Measurements from ENCODE around the gene CDKAL1. TPM values are rescaled to one million over a fixed set of nuclear protein-coding genes. Genes with fewer than 3 reads are reported as not detected.

The CDKAL1 gene
- total and polyA plus RNA-seq, 2 of the 8 experiments (the other 6 are each of a cell fraction or from before 2014, with no cell fraction given) = 8.4 to 24.6 TPM

- TF ChIP-seq TCF12 (IDR thresholded peaks at IDR 0.05; ENCODE audit: low read depth, low read length) = no peak
- no peak for TF ChIP-seq EP300 (IDR thresholded peaks at IDR 0.05; ENCODE audit: borderline replicate concordance in 1 of 2, low read depth in 2 of 2, low read length in 2 of 2)
- no peak for TF ChIP-seq GABPA (IDR thresholded peaks at IDR 0.05; ENCODE audit: borderline replicate concordance, insufficient read depth, low read length)
- no peak for TF ChIP-seq YY1 (IDR thresholded peaks at IDR 0.05; ENCODE audit: low read depth, low read length)
- no peak for TF ChIP-seq RFX5 (IDR thresholded peaks at IDR 0.05; ENCODE audit: borderline replicate concordance, low read depth, low read length)
- TF ChIP-seq POLR2A (IDR thresholded peaks at IDR 0.05; ENCODE audit: control extremely low read depth in 1 of 2, low read depth in 2 of 2, low read length in 2 of 2) = no peak
- no peak for TF ChIP-seq CREB1 (IDR thresholded peaks at IDR 0.05)
- no peak for TF ChIP-seq EGR1 (IDR thresholded peaks at IDR 0.05; ENCODE audit: borderline replicate concordance, low read depth, low read length)
- no peak for TF ChIP-seq MAFK (IDR thresholded peaks at IDR 0.05; ENCODE audit: low read depth, low read length)
- TF ChIP-seq NRF1 (IDR thresholded peaks at IDR 0.05; ENCODE audit: low read depth, low read length) = no peak
- no peak for TF ChIP-seq KDM5A (IDR thresholded peaks at IDR 0.05; ENCODE audit: low read length)
- no peak for TF ChIP-seq ASH2L (IDR thresholded peaks at IDR 0.05; ENCODE audit: low read length)
- no peak for TF ChIP-seq CHD2 (IDR thresholded peaks at IDR 0.05; ENCODE audit: low read length)
Observed at GRCh38 chr6:20604159-20604558, 69.9 kb downstream of the CDKAL1 start (continued).

Data from H1 (cell line).